ENCODE results near the gene TIAM2.

The TIAM2 gene

DNA sequence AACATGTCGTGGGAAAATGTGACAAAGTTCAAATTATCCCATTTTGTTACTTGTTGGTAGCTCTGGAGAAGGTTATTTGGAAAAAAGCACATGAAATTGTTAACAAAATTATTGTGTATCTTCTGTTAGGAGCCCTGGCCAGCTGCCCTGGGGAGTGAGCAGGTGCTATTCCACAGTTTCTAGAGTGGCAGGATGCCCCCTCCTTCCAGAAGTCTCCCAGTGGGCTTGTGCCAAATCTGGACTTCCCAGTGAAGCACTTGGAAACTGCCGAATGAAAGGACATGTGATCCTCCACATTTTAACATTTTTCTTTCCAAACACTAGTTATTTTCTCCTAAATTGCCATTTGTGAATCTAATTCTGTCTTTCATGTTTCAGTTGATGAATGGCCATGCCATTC is 201.8 kb downstream of the TIAM2 start:
- DNase-seq (ENCODE audit: extremely low read depth, insufficient read length) = no peak
- Histone ChIP-seq H3K4me3 (replicated peaks; ENCODE audit: low read depth, low read length) (no peak overlapping the region), H3K36me3 (ENCODE audit: control insufficient read depth, insufficient read depth, low read length) (peaks cover 11% of the 10 kb centered on the region), H3K27me3 (replicated peaks; ENCODE audit: control insufficient read depth, insufficient read depth, low read length) (no peaks in the 10 kb centered on the region)
- TF ChIP-seq, protein P1, sequence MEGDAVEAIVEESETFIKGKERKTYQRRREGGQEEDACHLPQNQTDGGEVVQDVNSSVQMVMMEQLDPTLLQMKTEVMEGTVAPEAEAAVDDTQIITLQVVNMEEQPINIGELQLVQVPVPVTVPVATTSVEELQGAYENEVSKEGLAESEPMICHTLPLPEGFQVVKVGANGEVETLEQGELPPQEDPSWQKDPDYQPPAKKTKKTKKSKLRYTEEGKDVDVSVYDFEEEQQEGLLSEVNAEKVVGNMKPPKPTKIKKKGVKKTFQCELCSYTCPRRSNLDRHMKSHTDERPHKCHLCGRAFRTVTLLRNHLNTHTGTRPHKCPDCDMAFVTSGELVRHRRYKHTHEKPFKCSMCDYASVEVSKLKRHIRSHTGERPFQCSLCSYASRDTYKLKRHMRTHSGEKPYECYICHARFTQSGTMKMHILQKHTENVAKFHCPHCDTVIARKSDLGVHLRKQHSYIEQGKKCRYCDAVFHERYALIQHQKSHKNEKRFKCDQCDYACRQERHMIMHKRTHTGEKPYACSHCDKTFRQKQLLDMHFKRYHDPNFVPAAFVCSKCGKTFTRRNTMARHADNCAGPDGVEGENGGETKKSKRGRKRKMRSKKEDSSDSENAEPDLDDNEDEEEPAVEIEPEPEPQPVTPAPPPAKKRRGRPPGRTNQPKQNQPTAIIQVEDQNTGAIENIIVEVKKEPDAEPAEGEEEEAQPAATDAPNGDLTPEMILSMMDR (IDR thresholded peaks at IDR 0.05; ENCODE audit: insufficient read depth, low read length, poor library complexity, severe bottlenecking) = no peak

DNA sequence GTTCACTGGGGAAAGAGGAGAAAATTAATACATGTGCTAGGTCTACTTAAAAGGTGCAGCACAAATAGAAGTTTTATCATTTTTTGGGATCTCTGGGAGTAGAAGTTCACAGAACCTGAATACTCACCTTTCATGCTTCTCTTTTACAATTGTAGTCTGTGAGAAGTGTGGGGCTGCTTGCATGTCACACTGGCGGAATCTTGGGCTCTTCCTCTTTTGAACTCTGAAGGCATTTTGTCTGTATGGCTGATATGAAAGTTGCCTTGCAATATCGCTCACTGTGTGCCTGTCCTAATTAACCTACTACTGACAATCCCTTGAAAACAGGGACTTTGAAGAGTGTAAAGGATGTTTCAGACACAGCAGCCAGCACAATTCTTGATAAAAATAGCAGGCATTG is 202.8 kb downstream of the TIAM2 start:
- H3K4me3 ChIP-seq (replicated peaks; ENCODE audit: low read depth, low read length) = no peak overlapping the region
- TF ChIP-seq, protein P1 (IDR thresholded peaks at IDR 0.05; ENCODE audit: insufficient read depth, low read length, poor library complexity, severe bottlenecking) = no peak
- no peaks in the 10 kb centered on the region for H3K27me3 ChIP-seq (replicated peaks; ENCODE audit: control insufficient read depth, insufficient read depth, low read length)
- H3K36me3 ChIP-seq (ENCODE audit: control insufficient read depth, insufficient read depth, low read length) = peaks cover 11% of the 10 kb centered on the region
- no peak for DNase-seq (ENCODE audit: extremely low read depth, insufficient read length)

DNA sequence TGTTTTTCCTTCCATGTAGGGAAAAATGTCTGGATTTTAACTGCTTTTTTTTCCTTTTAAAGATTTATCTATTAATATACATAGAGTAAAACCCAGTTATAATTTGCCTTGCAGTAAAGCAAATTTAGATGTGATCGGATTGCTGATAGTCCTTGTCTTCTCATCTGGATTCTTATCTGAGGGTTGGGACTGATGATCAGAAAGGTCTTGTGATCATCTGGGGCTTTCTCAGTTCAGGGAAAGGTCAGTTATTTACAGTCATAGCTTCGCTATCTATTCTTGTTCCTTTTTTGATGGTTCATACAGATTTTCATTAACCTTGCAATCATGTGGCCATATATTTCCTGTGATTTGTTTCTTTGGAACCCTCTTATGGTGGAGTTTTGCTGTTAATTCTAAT is 204.9 kb downstream of the TIAM2 start:
- TF ChIP-seq, protein P1 (IDR thresholded peaks at IDR 0.05; ENCODE audit: insufficient read depth, low read length, poor library complexity, severe bottlenecking) = no peak
- H3K36me3 ChIP-seq (ENCODE audit: control insufficient read depth, insufficient read depth, low read length) = peaks cover 8% of the 10 kb centered on the region
- H3K4me3 ChIP-seq (replicated peaks; ENCODE audit: low read depth, low read length) = no peak overlapping the region
- no peaks in the 10 kb centered on the region for H3K27me3 ChIP-seq (replicated peaks; ENCODE audit: control insufficient read depth, insufficient read depth, low read length)
- DNase-seq (ENCODE audit: extremely low read depth, insufficient read length) = no peak

DNA sequence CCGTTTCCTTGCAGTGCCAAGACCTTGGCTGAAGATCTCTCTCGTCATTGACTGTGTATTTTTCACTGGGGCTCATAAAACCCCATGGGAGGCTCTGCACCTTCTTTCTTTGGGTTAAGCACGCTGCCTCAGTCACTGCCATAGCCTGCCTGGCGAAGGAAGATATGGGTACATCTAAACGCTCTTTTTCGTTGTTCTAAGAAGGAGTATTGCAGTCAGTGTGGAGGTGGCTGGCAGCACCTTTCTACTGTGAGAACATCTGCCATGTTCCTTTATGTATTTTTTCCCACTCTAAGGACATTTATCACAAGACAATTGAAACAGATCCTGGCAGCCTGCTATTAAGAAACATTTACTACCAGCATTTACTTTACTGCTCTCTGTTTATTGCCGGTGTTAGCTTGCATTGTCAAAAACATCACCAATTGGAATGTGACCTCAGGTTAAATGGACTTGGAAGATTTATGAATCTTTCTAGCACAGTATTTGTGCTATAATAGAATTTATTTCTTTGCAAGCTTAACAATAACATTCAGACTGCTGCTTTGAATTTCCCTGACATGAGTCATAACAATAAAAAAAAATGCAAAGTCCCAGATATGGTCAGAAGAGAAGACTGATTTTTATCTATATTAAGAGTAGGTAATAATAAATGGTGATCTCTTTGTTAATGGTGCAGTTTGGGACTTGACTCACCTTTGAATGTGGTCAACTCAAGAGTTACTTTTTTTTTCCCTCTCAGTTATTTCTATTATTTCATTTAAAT is 206.5 kb downstream of the TIAM2 start:
- DNase-seq (ENCODE audit: extremely low read depth, insufficient read length) = peak; percentile 52
- Histone ChIP-seq H3K36me3 (ENCODE audit: control insufficient read depth, insufficient read depth, low read length) (peaks cover 5% of the 10 kb centered on the region), H3K27me3 (replicated peaks; ENCODE audit: control insufficient read depth, insufficient read depth, low read length) (no peaks in the 10 kb centered on the region), H3K4me3 (replicated peaks; ENCODE audit: low read depth, low read length) (peak overlapping the region; percentile 33)
- TF ChIP-seq, protein P1 (IDR thresholded peaks at IDR 0.05; ENCODE audit: insufficient read depth, low read length, poor library complexity, severe bottlenecking) = no peak

DNA sequence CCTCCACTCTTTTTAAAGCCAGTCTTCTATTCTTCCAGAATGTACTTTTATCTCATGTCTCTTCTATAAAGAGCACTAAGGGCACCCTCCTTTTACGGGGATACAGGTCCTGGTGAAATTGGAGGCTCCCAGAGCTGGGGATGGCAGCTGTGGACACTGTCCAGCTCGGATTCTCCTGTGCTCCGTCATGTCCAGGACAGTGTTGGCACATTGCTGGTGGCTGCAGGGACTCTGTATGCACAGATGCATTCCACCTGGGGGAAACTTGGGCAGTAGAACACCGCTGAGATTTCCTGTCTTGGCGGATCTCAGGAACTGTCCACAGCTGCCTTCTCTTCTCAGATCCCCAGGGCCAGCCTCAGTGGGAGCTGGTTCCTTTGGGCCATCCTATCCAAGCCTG is 212.1 kb downstream of the TIAM2 start:
- DNase-seq (ENCODE audit: extremely low read depth, insufficient read length) = no peak
- TF ChIP-seq, protein P1 (IDR thresholded peaks at IDR 0.05; ENCODE audit: insufficient read depth, low read length, poor library complexity, severe bottlenecking) = no peak

More for the DNA sequence above, 212.1 kb downstream of the TIAM2 start:
- peaks cover 11% of the 10 kb centered on the region for H3K36me3 ChIP-seq (ENCODE audit: control insufficient read depth, insufficient read depth, low read length)
- H3K27me3 ChIP-seq (replicated peaks; ENCODE audit: control insufficient read depth, insufficient read depth, low read length) = no peaks in the 10 kb centered on the region
- H3K4me3 ChIP-seq (replicated peaks; ENCODE audit: low read depth, low read length) = no peak overlapping the region

Measured in GM06990 (cell line).